ENCODE data around the gene ANO7. TPM values are rescaled to one million over a fixed set of nuclear protein-coding genes. Genes with fewer than 3 reads are reported as not detected.
A peak's percentile ranks its signal among the peaks of the same experiment; 100 is the strongest.

ANO7 gene
- total and polyA plus RNA-seq, 4 donors: 0.89 to 3.1 (median 1.7) TPM

GRCh38 chr2:241148239-241148638 is 40.2 kb upstream of the ANO7 start:
- Histone ChIP-seq H3K27me3 (ENCODE audit: control insufficient read depth, insufficient read depth, low read length) (no peaks in the 10 kb centered on the region), H3K9me3 (ENCODE audit: control insufficient read depth, insufficient read depth, low read length) (no peaks in the 10 kb centered on the region), H3K4me1 (ENCODE audit: control insufficient read depth, insufficient read depth, low read length) (peaks cover 17% of the 10 kb centered on the region), H3K27ac (ENCODE audit: low read depth, low read length) (no peak overlapping the region), H3K36me3 (ENCODE audit: control insufficient read depth, insufficient read depth, low read length) (peaks cover 9% of the 10 kb centered on the region), H3K4me3 (ENCODE audit: low read depth, low read length) (peak overlapping the region; percentile 16)
- WGBS (ENCODE audit: insufficient coverage): 67% methylated on average over 3 of the region's 4 CpGs
- DNase-seq (ENCODE audit: low read depth in 4 of 6, low spot score in 6 of 6): no peak

DNA sequence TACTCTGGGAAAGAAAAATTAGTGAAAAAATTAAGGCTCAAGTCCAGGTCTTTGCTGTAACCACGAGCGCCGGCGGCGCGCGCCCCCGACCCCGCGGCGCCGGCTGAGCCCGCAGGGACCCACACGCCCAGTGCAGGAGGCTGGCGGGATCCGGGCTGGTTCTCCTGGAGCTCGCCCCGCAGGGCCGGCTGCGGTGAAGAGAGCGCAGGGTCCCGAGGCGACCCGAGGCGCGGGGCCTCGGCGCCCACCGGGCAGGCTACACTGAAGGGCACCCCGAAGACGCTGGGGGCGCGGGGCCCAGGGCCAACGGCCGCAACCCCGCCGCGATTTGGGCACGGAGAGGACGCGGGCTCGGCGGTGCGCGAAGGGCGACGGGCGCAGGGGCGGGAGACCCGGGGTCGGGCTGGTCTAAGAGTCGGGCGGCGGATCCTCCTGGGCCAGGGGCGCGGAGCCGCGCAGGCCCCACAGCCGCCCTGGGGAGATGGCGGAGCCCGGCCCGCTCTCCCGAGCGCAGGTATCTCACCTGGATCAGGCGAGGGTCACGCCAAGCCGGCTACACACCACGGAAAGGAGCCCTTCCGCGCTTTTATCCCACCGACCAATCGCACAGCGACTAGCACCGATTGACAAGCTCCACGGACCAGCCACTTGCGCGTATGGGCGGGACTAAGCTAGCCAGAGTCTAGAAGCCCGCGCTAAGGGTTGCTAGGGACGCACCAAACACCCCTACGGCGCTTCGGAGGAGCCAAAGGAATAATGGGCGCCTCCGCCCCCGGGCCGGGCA is 39.4 kb upstream of the ANO7 start, which contains the start of gene PASK:
PASK (minus strand) TSS at position 582 of the 784 bp plus-strand sequence. CDS start 6,440 bp downstream, outside the sequence.
- DNase-seq (ENCODE audit: low read depth in 4 of 6, low spot score in 6 of 6): peak; percentile 74 to 98 (median 90)
- Histone ChIP-seq H3K27ac (ENCODE audit: low read depth, low read length) (peak within 1 kb of the TSS; percentile 33), H3K4me1 (ENCODE audit: control insufficient read depth, insufficient read depth, low read length) (peaks cover 17% of the 10 kb centered on the region), H3K9me3 (ENCODE audit: control insufficient read depth, insufficient read depth, low read length) (no peaks in the 10 kb centered on the region), H3K36me3 (ENCODE audit: control insufficient read depth, insufficient read depth, low read length) (peaks cover 13% of the 10 kb centered on the region), H3K4me3 (ENCODE audit: low read depth, low read length) (peak within 1 kb of the TSS; percentile 72), H3K27me3 (ENCODE audit: control insufficient read depth, insufficient read depth, low read length) (no peaks in the 10 kb centered on the region)
- under 1% methylated on average over 88 of the region's 88 CpGs for WGBS (ENCODE audit: insufficient coverage)

GRCh38 chr2:241149675-241149924 is 38.9 kb upstream of the ANO7 start:
- Histone ChIP-seq H3K9me3 (ENCODE audit: control insufficient read depth, insufficient read depth, low read length) (no peaks in the 10 kb centered on the region), H3K27ac (ENCODE audit: low read depth, low read length) (peak overlapping the region; percentile 33), H3K27me3 (ENCODE audit: control insufficient read depth, insufficient read depth, low read length) (no peaks in the 10 kb centered on the region), H3K4me1 (ENCODE audit: control insufficient read depth, insufficient read depth, low read length) (peaks cover 17% of the 10 kb centered on the region), H3K4me3 (ENCODE audit: low read depth, low read length) (peak overlapping the region; percentile 72), H3K36me3 (ENCODE audit: control insufficient read depth, insufficient read depth, low read length) (peaks cover 16% of the 10 kb centered on the region)
- under 1% methylated on average over 23 of the region's 23 CpGs for WGBS (ENCODE audit: insufficient coverage)
- DNase-seq (ENCODE audit: low read depth in 4 of 6, low spot score in 6 of 6): no peak

DNA sequence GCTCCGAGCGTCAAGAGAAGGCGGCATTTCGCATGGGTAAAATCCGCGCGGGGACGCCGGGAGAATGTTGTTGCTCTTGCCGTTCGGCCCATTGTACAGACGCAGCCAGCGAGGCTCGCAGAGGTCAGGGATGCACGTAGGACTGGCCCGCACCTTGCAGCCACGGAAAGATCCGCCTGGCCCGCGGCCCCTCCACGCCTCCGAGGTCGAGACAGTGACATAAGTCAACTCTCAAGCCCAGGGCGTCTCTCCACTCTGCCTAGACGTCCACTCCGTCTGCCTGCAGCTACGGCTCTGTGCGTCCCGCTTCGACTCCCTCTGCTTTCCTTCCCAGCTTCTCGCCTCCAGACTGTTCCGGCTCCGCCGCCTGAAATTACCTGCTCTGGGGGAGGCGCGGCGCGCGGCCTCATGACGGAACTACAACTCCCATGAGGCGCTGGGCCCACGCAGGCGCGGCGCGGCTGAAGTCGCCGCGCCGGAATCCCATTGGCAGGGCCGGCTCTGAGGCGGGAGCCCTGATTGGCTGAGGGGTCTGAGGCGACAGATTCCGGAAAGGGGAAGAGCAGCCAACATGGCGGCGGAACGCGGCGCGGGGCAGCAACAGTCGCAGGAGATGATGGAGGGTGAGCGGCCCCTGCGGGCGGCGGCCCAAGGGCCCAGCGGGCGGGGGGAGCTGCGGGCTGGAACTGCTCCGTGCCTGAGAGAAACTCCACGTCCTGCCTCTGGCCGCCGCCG is 38.4 kb upstream of the ANO7 start, which contains the start of gene PPP1R7:
PPP1R7 (plus strand) TSS at position 543 of the 735 bp plus-strand sequence; CDS start at position 572, 29 bp downstream.
- Histone ChIP-seq H3K36me3 (ENCODE audit: control insufficient read depth, insufficient read depth, low read length) (peaks cover 13% of the 10 kb centered on the region), H3K27ac (ENCODE audit: low read depth, low read length) (peak within 1 kb of the TSS; percentile 33), H3K4me1 (ENCODE audit: control insufficient read depth, insufficient read depth, low read length) (peaks cover 17% of the 10 kb centered on the region), H3K4me3 (ENCODE audit: low read depth, low read length) (peak within 1 kb of the TSS; percentile 72), H3K27me3 (ENCODE audit: control insufficient read depth, insufficient read depth, low read length) (no peaks in the 10 kb centered on the region), H3K9me3 (ENCODE audit: control insufficient read depth, insufficient read depth, low read length) (no peaks in the 10 kb centered on the region)
- DNase-seq (ENCODE audit: low read depth in 4 of 6, low spot score in 6 of 6): peak; percentile 83 to 98 (median 90)
- WGBS (ENCODE audit: insufficient coverage): under 1% methylated on average over 73 of the region's 73 CpGs

DNA sequence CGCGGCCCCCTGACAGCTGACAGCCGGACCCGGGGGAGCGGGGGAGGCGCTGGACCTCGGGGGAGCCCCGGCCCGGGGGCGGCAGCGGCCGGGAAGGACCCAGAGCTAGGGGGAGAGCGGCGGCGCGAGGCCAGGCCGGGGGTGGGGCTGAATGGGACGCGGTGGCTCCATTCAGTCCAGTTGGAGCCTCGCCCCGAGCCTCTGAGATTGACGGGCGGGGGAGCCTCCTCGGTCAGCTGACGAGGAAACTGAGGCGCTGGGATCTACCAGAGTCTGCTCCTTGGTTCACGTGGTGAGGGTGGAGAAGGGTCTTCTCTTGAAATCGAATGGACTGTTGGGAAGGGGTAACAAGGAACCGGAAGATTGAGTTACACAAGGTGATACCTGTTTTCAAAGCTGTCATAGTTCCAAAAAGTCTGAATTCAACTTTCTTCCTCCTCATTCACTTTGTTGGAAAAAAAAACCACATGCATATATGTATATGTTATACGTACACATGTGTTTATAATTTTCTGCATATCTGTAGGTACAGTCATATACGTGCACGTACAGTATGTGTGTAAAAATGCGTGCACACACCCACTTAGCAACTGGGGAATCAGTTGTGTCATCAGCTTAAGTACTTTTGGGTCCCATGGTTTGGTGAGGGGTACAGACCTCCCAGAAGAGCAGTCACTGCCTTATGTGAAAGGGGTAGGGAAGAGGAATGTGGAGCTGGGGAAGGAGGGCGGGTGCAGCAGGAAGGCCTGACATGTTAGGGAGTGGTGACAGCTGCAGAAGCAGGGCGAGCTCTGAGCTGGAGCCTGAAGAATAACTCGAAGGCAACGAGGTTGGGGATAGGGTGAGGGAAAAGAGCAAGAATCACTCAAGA is 37.6 kb upstream of the ANO7 start:
- peaks cover 17% of the 10 kb centered on the region for H3K36me3 ChIP-seq (ENCODE audit: control insufficient read depth, insufficient read depth, low read length)
- no peaks in the 10 kb centered on the region for H3K9me3 ChIP-seq (ENCODE audit: control insufficient read depth, insufficient read depth, low read length)
- H3K27ac ChIP-seq (ENCODE audit: low read depth, low read length): no peak overlapping the region
- 12% methylated on average over 34 of the region's 37 CpGs for WGBS (ENCODE audit: insufficient coverage)
- H3K4me3 ChIP-seq (ENCODE audit: low read depth, low read length): peak overlapping the region; percentile 72
- H3K4me1 ChIP-seq (ENCODE audit: control insufficient read depth, insufficient read depth, low read length): peaks cover 17% of the 10 kb centered on the region
- H3K27me3 ChIP-seq (ENCODE audit: control insufficient read depth, insufficient read depth, low read length): no peaks in the 10 kb centered on the region
- no peak for DNase-seq (ENCODE audit: low read depth in 4 of 6, low spot score in 6 of 6)

- H3K4me1 ChIP-seq (ENCODE audit: control insufficient read depth, insufficient read depth, low read length): peaks cover 22% of the 10 kb centered on the region
- no peak overlapping the region for H3K27ac ChIP-seq (ENCODE audit: low read depth, low read length)
- 80% methylated on average over 3 of the region's 8 CpGs for WGBS (ENCODE audit: insufficient coverage)
- H3K36me3 ChIP-seq (ENCODE audit: control insufficient read depth, insufficient read depth, low read length): peaks cover 19% of the 10 kb centered on the region
- H3K4me3 ChIP-seq (ENCODE audit: low read depth, low read length): no peak overlapping the region
- no peaks in the 10 kb centered on the region for H3K9me3 ChIP-seq (ENCODE audit: control insufficient read depth, insufficient read depth, low read length)
- no peak for DNase-seq (ENCODE audit: low read depth in 4 of 6, low spot score in 6 of 6)
- H3K27me3 ChIP-seq (ENCODE audit: control insufficient read depth, insufficient read depth, low read length): no peaks in the 10 kb centered on the region
These were observed 36.4 kb upstream of the ANO7 start for GRCh38 chr2:241151934-241152660.

DNA sequence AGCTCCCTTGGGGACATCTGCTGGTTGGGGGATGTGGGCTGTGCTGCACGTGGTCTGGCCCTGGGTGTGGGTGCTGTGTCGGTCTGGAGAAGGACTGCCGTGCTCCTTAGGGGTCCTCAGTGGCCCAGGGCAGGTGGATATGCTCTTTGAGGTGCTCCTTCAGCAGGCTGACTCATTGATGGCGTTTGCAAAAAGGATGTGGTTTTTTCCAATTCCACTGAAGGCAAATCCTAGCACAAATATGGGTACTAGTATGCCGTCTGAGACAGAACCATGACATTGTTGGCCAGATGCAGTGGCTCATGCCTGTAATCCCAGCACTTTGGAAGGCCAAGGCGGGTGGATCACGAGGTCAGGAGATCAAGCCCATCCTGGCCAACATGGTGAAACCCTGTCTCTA is 34.9 kb upstream of the ANO7 start:
- Histone ChIP-seq H3K27me3 (ENCODE audit: control insufficient read depth, insufficient read depth, low read length) (no peaks in the 10 kb centered on the region), H3K9me3 (ENCODE audit: control insufficient read depth, insufficient read depth, low read length) (no peaks in the 10 kb centered on the region), H3K27ac (ENCODE audit: low read depth, low read length) (no peak overlapping the region), H3K36me3 (ENCODE audit: control insufficient read depth, insufficient read depth, low read length) (peaks cover 32% of the 10 kb centered on the region), H3K4me3 (ENCODE audit: low read depth, low read length) (no peak overlapping the region), H3K4me1 (ENCODE audit: control insufficient read depth, insufficient read depth, low read length) (peaks cover 24% of the 10 kb centered on the region)
- DNase-seq (ENCODE audit: low read depth in 4 of 6, low spot score in 6 of 6): no peak
- WGBS (ENCODE audit: insufficient coverage): 95% methylated on average over 7 of the region's 7 CpGs

DNA sequence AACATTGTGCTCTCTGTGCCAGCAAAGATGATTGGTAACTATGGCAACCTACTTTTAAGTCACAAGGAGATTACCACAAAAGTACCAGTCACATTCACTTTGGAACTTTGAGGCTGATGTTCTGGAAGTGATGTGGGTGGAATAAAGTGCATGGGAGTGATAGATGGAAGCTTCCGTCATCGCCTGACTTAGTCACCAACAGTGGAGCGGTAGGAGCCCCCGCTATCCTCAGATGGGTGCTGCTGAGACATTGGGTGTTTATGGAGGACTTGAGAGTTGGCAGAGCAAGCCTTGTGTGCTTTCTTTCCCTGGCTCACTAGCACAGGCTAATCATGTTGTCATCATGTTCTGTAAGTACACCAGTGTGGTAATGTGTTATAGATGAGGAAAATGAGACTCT is 33.6 kb upstream of the ANO7 start:
- DNase-seq (ENCODE audit: low read depth in 4 of 6, low spot score in 6 of 6): no peak
- WGBS (ENCODE audit: insufficient coverage): 90% methylated on average over 2 of the region's 4 CpGs
- H3K36me3 ChIP-seq (ENCODE audit: control insufficient read depth, insufficient read depth, low read length): peaks cover 45% of the 10 kb centered on the region

GRCh38 chr2:241155936-241156335 is 32.5 kb upstream of the ANO7 start:
- 20% methylated on average over 1 of the region's 1 CpG for WGBS (ENCODE audit: insufficient coverage)
- no peaks in the 10 kb centered on the region for H3K9me3 ChIP-seq (ENCODE audit: control insufficient read depth, insufficient read depth, low read length)
- peaks cover 23% of the 10 kb centered on the region for H3K4me1 ChIP-seq (ENCODE audit: control insufficient read depth, insufficient read depth, low read length)
- H3K4me3 ChIP-seq (ENCODE audit: low read depth, low read length): no peak overlapping the region
- no peaks in the 10 kb centered on the region for H3K27me3 ChIP-seq (ENCODE audit: control insufficient read depth, insufficient read depth, low read length)
- H3K36me3 ChIP-seq (ENCODE audit: control insufficient read depth, insufficient read depth, low read length): peaks cover 46% of the 10 kb centered on the region
- DNase-seq (ENCODE audit: low read depth in 4 of 6, low spot score in 6 of 6): no peak
- H3K27ac ChIP-seq (ENCODE audit: low read depth, low read length): no peak overlapping the region

More for the DNA sequence above, 33.6 kb upstream of the ANO7 start:
- Histone ChIP-seq H3K4me3 (ENCODE audit: low read depth, low read length) (no peak overlapping the region), H3K9me3 (ENCODE audit: control insufficient read depth, insufficient read depth, low read length) (no peaks in the 10 kb centered on the region), H3K4me1 (ENCODE audit: control insufficient read depth, insufficient read depth, low read length) (peaks cover 25% of the 10 kb centered on the region), H3K27me3 (ENCODE audit: control insufficient read depth, insufficient read depth, low read length) (no peaks in the 10 kb centered on the region), H3K27ac (ENCODE audit: low read depth, low read length) (no peak overlapping the region)
